Mucosa of rectum (tissue), 2 donors: ENCODE data around the gene GIGYF2.

Experiments used
- H3K27ac ChIP-seq, 2 donors: one replicate each; pipeline ENCODE4 v1.7.0; 2013; ENCODE audit warnings: inconsistent platforms in 2 of 2, low read depth in 2 of 2, low read length in 2 of 2
- H3K27me3 ChIP-seq, 2 donors: one replicate each; pipeline ENCODE4 v1.7.0; 2013; ENCODE audit warnings: low read length in 2 of 2; ENCODE audit not compliant: control insufficient read depth in 2 of 2, insufficient read depth in 2 of 2
- H3K36me3 ChIP-seq, 2 donors: one replicate each; pipeline ENCODE4 v1.7.0; 2013; ENCODE audit warnings: low read length in 2 of 2; ENCODE audit not compliant: control insufficient read depth in 2 of 2, insufficient read depth in 2 of 2
- H3K4me1 ChIP-seq, 2 donors: one replicate each; pipeline ENCODE4 v1.7.0; 2013; ENCODE audit warnings: low read length in 2 of 2, mild to moderate bottlenecking in 1 of 2; ENCODE audit not compliant: control insufficient read depth in 2 of 2, insufficient read depth in 2 of 2
- H3K4me3 ChIP-seq, 2 donors: one replicate each; pipeline ENCODE4 v1.7.0; 2013; ENCODE audit warnings: low read length in 2 of 2
- H3K9ac ChIP-seq, 2 donors: one replicate each; pipeline ENCODE4 v1.7.0; 2013; ENCODE audit warnings: low read length in 2 of 2, low read depth in 1 of 2, mild to moderate bottlenecking in 1 of 2
- H3K9me3 ChIP-seq, 2 donors: one replicate each; pipeline ENCODE4 v1.7.0; 2013; ENCODE audit warnings: low read length in 2 of 2; ENCODE audit not compliant: control insufficient read depth in 2 of 2
- donor health status: healthy.
- donor health status: Normal muscosa, but diverticular disease.

The GIGYF2 gene

DNA sequence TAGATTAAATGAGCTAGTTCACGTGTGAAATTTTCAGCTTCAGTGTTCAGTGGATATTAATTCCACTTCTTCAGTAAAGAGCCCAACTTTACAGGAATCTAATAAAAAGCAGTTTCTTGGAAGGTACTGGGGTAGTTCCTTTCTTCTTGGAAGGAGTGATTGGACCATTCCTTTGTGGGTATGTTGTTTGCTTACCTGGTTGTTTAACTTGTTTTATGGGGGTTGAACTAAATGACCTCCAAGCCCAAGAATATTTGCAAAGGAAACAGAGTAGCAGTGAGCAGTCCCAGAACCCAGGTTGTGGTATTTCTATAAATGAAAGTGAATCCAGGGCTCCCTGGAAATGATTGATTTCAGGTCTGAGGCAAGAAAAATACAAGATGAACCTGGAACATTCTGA, 47.8 kb downstream of the GIGYF2 start:
- H3K36me3 ChIP-seq = peaks cover 20 to 27% of the 10 kb centered on the region in 2 donors
- no peaks in the 10 kb centered on the region for H3K9me3 ChIP-seq
- H3K27ac ChIP-seq = no peak overlapping the region
- H3K4me1 ChIP-seq = peaks cover 7 to 12% of the 10 kb centered on the region in 2 donors
- H3K27me3 ChIP-seq = no peaks in the 10 kb centered on the region
- no peak overlapping the region for H3K9ac ChIP-seq
- H3K4me3 ChIP-seq = no peak overlapping the region

DNA sequence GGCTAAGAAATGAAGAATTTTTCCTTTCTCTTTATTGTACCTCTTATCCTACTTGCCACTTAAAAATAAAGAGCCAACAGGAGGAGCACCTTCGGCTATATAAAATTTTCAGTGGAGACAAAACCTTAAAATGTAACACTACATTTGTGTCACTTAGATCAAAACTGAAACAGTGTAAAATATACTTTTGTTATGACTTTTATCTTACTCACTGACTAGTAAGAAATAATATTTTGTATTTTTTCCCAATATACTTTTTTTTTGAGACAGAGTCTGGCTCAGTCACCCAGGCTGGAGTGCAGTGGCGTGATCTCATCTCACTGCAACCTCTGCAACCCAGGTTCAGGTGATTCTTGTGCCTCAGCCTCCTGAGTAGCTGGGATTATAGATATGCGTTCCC, 50.9 kb downstream of the GIGYF2 start:
- Histone ChIP-seq H3K36me3 (peaks cover 33 to 42% of the 10 kb centered on the region in 2 donors), H3K4me1 (peaks cover 0 to 7% of the 10 kb centered on the region in 2 donors), H3K9ac (no peak overlapping the region), H3K4me3 (no peak overlapping the region), H3K9me3 (no peaks in the 10 kb centered on the region), H3K27me3 (no peaks in the 10 kb centered on the region), H3K27ac (no peak overlapping the region)

DNA sequence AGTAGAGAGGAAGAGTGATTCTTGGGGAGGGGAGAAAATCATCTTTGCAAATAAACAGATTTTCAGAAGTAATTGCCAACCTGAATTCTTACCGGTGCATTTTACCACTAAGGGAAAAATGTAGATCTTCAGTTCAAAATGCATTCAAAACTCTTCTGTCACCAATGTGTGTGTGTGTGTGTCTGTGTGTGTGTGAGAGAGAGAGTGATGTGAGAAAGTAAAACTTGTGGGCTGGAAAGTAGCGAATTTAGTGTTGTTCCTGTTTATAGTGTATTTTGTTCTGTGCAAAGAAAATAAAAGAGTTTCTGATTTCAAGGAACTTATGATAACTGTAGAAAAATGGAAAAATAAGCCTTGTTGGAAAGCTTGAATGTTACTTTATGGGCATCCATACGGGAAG, 52.2 kb downstream of the GIGYF2 start:
- H3K27me3 ChIP-seq = no peaks in the 10 kb centered on the region
- peaks cover 33 to 45% of the 10 kb centered on the region in 2 donors for H3K36me3 ChIP-seq
- no peaks in the 10 kb centered on the region for H3K9me3 ChIP-seq
- no peak overlapping the region for H3K9ac ChIP-seq
- no peak overlapping the region for H3K27ac ChIP-seq
- H3K4me1 ChIP-seq = peaks cover 0 to 7% of the 10 kb centered on the region in 2 donors
- no peak overlapping the region for H3K4me3 ChIP-seq

DNA sequence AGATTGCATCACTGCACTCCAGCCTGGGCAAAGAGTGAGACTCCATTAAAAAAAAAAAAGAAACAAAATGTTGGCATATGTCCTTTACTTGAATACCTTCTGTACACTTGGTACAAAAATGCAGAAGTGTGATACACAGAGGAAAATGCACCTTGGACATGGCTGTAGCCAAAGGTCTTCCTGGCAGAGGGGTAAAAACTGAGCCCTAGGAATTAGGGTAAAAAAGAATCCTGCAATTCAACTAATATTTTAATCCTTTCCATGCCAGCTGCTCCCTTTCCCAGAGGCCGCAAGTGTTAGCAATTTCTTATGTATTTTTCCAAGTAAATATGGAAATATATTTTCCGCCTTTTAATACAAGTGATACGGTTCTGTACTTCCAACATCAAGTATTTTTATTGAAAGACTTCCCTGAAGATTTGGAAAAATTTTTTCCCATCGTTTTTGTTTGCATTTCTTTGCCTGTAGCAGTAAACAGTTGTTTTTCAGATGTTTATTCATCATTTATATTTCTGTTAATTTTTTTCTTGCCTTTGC, 53.1 kb downstream of the GIGYF2 start:
- Histone ChIP-seq H3K4me3 (no peak overlapping the region), H3K9me3 (no peaks in the 10 kb centered on the region), H3K9ac (no peak overlapping the region), H3K27ac (no peak overlapping the region), H3K27me3 (no peaks in the 10 kb centered on the region), H3K36me3 (peaks cover 33 to 42% of the 10 kb centered on the region in 2 donors), H3K4me1 (peaks cover 0 to 4% of the 10 kb centered on the region in 2 donors)

DNA sequence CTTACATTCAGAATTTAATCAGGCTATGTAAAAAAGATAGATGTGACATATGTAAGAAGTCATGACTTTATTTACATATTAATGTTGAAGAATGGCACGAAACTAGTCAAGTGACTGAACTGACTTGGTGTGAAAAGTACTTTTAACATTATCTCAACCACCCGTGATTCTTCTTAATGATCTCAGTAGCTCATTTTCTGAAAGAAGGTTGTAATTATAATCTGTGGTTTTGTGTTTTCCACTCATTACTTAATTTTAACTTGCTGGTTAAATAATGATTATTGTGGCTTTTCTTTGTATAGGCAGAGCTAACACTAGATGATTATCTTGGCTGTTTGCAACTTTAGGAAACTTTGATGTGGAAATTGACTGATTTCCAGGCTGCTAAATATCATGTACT, 60.8 kb downstream of the GIGYF2 start:
- Histone ChIP-seq H3K4me1 (no peaks in the 10 kb centered on the region), H3K27ac (no peak overlapping the region), H3K36me3 (peaks cover 36 to 41% of the 10 kb centered on the region in 2 donors), H3K9ac (no peak overlapping the region), H3K9me3 (no peaks in the 10 kb centered on the region), H3K27me3 (no peaks in the 10 kb centered on the region), H3K4me3 (no peak overlapping the region)

DNA sequence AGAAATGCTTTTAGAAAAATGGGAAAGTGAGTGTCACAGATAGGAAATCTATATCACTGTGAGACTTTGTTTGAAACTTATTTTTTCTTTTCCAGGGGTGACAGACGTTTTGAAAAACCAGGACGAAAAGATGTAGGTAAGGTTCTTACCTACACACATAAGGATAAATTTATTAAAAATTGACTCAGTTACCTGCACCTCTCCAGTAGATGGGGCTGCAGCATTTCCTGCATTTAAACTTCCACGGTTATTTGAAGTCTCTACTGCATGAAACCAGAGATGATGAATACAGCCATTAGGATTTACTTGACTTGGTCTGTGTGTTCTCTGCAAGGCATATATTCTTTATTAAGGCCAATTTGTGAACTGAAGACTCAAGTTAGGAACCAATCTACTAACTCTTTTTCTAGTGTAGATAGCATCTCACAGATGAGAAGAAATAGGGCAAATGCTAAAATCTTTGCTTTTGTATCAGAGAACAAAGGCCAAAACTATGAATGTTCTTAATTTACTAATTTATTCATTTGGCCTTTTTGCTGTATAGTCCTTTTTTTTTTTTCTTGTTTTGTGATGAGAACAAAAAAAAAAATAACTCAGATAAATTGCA, 64.3 kb downstream of the GIGYF2 start:
- Histone ChIP-seq H3K27ac (no peak overlapping the region), H3K9me3 (no peaks in the 10 kb centered on the region), H3K4me1 (no peaks in the 10 kb centered on the region), H3K36me3 (peaks cover 48 to 58% of the 10 kb centered on the region in 2 donors), H3K9ac (no peak overlapping the region), H3K4me3 (no peak overlapping the region), H3K27me3 (no peaks in the 10 kb centered on the region)

DNA sequence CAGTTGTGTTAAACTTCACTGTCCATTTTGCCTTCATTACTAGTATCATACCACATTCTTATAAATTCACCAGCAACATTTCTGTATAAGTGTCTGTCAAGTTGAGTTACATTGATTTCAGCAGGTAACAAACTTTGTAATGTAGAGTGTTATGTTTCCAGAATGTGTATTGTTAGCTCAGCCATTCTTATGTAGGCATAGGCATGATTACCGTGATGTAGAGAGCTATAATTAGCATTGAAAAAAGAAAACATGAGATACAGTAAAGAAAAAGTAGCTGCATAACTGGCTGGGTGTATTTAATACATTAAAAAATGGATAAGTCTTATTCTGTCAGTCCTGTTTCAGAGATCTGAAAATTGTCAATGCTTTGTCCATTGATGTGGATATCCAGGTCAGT, 70.7 kb downstream of the GIGYF2 start:
- Histone ChIP-seq H3K9ac (no peak overlapping the region), H3K27me3 (no peaks in the 10 kb centered on the region), H3K4me3 (no peak overlapping the region), H3K4me1 (no peaks in the 10 kb centered on the region), H3K36me3 (peaks cover 39 to 51% of the 10 kb centered on the region in 2 donors), H3K9me3 (no peaks in the 10 kb centered on the region), H3K27ac (no peak overlapping the region)

DNA sequence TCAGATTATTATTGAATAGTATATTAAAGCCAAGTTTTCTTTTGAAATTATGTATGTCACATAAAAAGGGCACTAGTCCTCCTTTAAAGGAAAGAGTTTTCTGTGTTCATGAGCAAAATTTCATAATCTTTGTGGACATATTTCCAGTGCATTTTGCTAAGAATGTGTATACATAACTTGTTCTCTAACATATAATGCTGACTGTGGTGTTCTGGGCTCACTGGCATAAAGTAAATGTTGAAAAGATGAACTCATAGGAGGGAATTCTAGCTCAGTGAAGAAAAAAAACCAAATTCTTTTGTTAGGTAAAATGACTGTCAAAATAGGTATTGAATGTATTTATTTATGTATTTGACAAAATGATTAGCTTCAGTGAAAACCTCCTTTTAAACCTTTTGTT, 73.1 kb downstream of the GIGYF2 start:
- H3K9ac ChIP-seq = no peak overlapping the region
- H3K4me1 ChIP-seq = no peaks in the 10 kb centered on the region
- H3K27ac ChIP-seq = no peak overlapping the region
- no peaks in the 10 kb centered on the region for H3K27me3 ChIP-seq
- peaks cover 23 to 36% of the 10 kb centered on the region in 2 donors for H3K36me3 ChIP-seq
- H3K9me3 ChIP-seq = no peaks in the 10 kb centered on the region
- no peak overlapping the region for H3K4me3 ChIP-seq

DNA sequence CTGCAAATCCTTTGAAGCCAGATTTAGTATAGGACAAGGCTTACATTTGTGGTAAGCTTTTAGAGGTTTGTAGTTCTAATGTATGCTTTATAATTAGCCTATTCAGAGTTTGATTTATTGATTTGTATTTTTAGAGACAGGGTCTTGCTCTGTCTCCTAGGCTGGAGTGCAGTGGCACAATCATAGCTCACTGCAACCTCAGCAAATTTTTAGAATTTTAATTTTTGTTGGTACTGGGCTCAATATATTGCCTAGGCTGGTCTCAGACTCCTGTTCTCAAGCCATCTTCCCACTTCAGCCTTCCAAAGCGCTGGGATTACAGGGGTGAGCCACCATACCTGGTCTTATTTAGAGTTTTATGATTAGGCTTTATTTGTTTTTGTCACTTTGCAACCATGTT, 74.7 kb downstream of the GIGYF2 start:
- no peak overlapping the region for H3K4me3 ChIP-seq
- peaks cover 23 to 30% of the 10 kb centered on the region in 2 donors for H3K36me3 ChIP-seq
- H3K27me3 ChIP-seq = no peaks in the 10 kb centered on the region
- no peaks in the 10 kb centered on the region for H3K9me3 ChIP-seq
- H3K27ac ChIP-seq = no peak overlapping the region
- H3K9ac ChIP-seq = no peak overlapping the region
- H3K4me1 ChIP-seq = no peaks in the 10 kb centered on the region

DNA sequence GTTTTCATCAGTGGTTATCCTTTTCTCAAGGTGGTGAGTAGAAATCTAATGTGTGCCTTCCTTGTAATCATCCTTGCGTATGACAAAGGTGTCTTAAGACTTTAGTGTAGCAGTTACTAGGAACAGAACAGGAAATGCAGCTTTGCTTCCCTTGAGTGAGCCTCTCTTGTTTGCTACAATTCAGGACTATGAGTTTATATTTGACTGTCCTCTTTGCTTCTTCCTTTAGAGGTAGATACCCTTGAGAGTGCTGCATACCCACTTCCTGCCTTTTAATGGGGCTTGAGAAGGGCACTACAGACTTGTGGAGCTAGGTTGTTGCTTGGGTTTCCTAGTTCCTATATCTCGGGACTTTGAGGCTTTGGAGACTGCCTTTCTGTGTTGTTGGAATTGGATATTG, 75.4 kb downstream of the GIGYF2 start:
- no peak overlapping the region for H3K27ac ChIP-seq
- no peaks in the 10 kb centered on the region for H3K4me1 ChIP-seq
- no peak overlapping the region for H3K4me3 ChIP-seq
- H3K36me3 ChIP-seq = peaks cover 23 to 26% of the 10 kb centered on the region in 2 donors
- H3K9ac ChIP-seq = no peak overlapping the region
- H3K27me3 ChIP-seq = no peaks in the 10 kb centered on the region
- no peaks in the 10 kb centered on the region for H3K9me3 ChIP-seq
